ENCODE measurements around the gene NPHP4. TPM values are rescaled to one million over a fixed set of nuclear protein-coding genes. Genes with fewer than 3 reads are reported as not detected.

NPHP4 gene
- total and polyA plus RNA-seq, 5 donors = 2.8 to 6.0 (median 5.1) TPM

GRCh38 chr1:6033986-6034749 is 41.9 kb upstream of the NPHP4 start:
- DNase-seq (peak in 2 of 3 donors; percentile 72 to 74), ATAC-seq (peak; percentile 55 to 70)
- H3K27ac ChIP-seq (ENCODE audit: low read length) = no peak overlapping the region
- intact Hi-C loops (cut with DNase I) = no loop called here
- no peaks in the 10 kb centered on the region for H3K27me3 ChIP-seq (ENCODE audit: control insufficient read depth, insufficient read depth)
- H3K4me3 ChIP-seq (ENCODE audit: low read length) = no peak overlapping the region
- no peaks in the 10 kb centered on the region for H3K9me3 ChIP-seq (ENCODE audit: control insufficient read depth, low read length)
- no peaks in the 10 kb centered on the region for H3K4me1 ChIP-seq (ENCODE audit: control insufficient read depth, insufficient read depth, low read length)
- WGBS = 27% methylated on average over 21 of the region's 21 CpGs

- WGBS = 94% methylated on average over 8 of the region's 8 CpGs
Measured at GRCh38 chr1:6033124-6033523, 40.9 kb upstream of the NPHP4 start.

GRCh38 chr1:6030547-6031261 is 38.5 kb upstream of the NPHP4 start:
- intact Hi-C loops (cut with DNase I) = no loop called here
- Histone ChIP-seq H3K27me3 (ENCODE audit: control insufficient read depth, insufficient read depth) (no peaks in the 10 kb centered on the region), H3K9me3 (ENCODE audit: control insufficient read depth, low read length) (no peaks in the 10 kb centered on the region), H3K4me1 (ENCODE audit: control insufficient read depth, insufficient read depth, low read length) (no peaks in the 10 kb centered on the region), H3K27ac (ENCODE audit: low read length) (no peak overlapping the region), H3K4me3 (ENCODE audit: low read length) (no peak overlapping the region)
- DNase-seq = peak in 1 of 3 donors; percentile 1
- ATAC-seq = no peak
- 90% methylated on average over 2 of the region's 2 CpGs for WGBS

More at GRCh38 chr1:6033124-6033523, 40.9 kb upstream of the NPHP4 start:
- intact Hi-C loops (cut with DNase I) = no loop called here
- Histone ChIP-seq H3K27me3 (ENCODE audit: control insufficient read depth, insufficient read depth) (no peaks in the 10 kb centered on the region), H3K4me1 (ENCODE audit: control insufficient read depth, insufficient read depth, low read length) (no peaks in the 10 kb centered on the region), H3K9me3 (ENCODE audit: control insufficient read depth, low read length) (no peaks in the 10 kb centered on the region), H3K27ac (ENCODE audit: low read length) (no peak overlapping the region), H3K4me3 (ENCODE audit: low read length) (no peak overlapping the region)
- ATAC-seq = no peak
- peak in 1 of 3 donors; percentile 17 for DNase-seq

GRCh38 chr1:6030132-6030531 is 37.9 kb upstream of the NPHP4 start:
- peak in 1 of 3 donors; percentile 13 for DNase-seq
- no peak for ATAC-seq
- H3K9me3 ChIP-seq (ENCODE audit: control insufficient read depth, low read length) = no peaks in the 10 kb centered on the region
- H3K27ac ChIP-seq (ENCODE audit: low read length) = no peak overlapping the region
- no peak overlapping the region for H3K4me3 ChIP-seq (ENCODE audit: low read length)
- H3K4me1 ChIP-seq (ENCODE audit: control insufficient read depth, insufficient read depth, low read length) = no peaks in the 10 kb centered on the region
- no peaks in the 10 kb centered on the region for H3K27me3 ChIP-seq (ENCODE audit: control insufficient read depth, insufficient read depth)
- intact Hi-C loops (cut with DNase I) = no loop called here
- 86% methylated on average over 7 of the region's 7 CpGs for WGBS

- no peaks in the 10 kb centered on the region for H3K4me1 ChIP-seq (ENCODE audit: control insufficient read depth, insufficient read depth, low read length)
- no peaks in the 10 kb centered on the region for H3K27me3 ChIP-seq (ENCODE audit: control insufficient read depth, insufficient read depth)
- ATAC-seq (no peak), DNase-seq (peak in 1 of 3 donors; percentile 21)
- H3K27ac ChIP-seq (ENCODE audit: low read length) = no peak overlapping the region
- 95% methylated on average over 5 of the region's 5 CpGs for WGBS
- H3K4me3 ChIP-seq (ENCODE audit: low read length) = no peak overlapping the region
- intact Hi-C loops (cut with DNase I) = no loop called here
- no peaks in the 10 kb centered on the region for H3K9me3 ChIP-seq (ENCODE audit: control insufficient read depth, low read length)
Measured at GRCh38 chr1:6029351-6029750, 37.1 kb upstream of the NPHP4 start.

GRCh38 chr1:6028042-6028850 is 36.0 kb upstream of the NPHP4 start:
- H3K4me3 ChIP-seq (ENCODE audit: low read length) = no peak overlapping the region
- peak in 2 of 3 donors; percentile 55 to 69 for DNase-seq
- WGBS = 76% methylated on average over 19 of the region's 19 CpGs

GRCh38 chr1:6027591-6027990 is 35.4 kb upstream of the NPHP4 start:
- Histone ChIP-seq H3K9me3 (ENCODE audit: control insufficient read depth, low read length) (no peaks in the 10 kb centered on the region), H3K27ac (ENCODE audit: low read length) (no peak overlapping the region), H3K4me1 (ENCODE audit: control insufficient read depth, insufficient read depth, low read length) (no peaks in the 10 kb centered on the region), H3K27me3 (ENCODE audit: control insufficient read depth, insufficient read depth) (no peaks in the 10 kb centered on the region), H3K4me3 (ENCODE audit: low read length) (no peak overlapping the region)
- intact Hi-C loops (cut with DNase I) = no loop called here
- ATAC-seq (no peak), DNase-seq (no peak)
- WGBS = 70% methylated on average over 10 of the region's 10 CpGs

More at GRCh38 chr1:6028042-6028850, 36.0 kb upstream of the NPHP4 start:
- H3K27me3 ChIP-seq (ENCODE audit: control insufficient read depth, insufficient read depth) = no peaks in the 10 kb centered on the region
- ATAC-seq = peak; percentile 55 to 59
- no peaks in the 10 kb centered on the region for H3K4me1 ChIP-seq (ENCODE audit: control insufficient read depth, insufficient read depth, low read length)
- intact Hi-C loops (cut with DNase I) = no loop called here
- no peaks in the 10 kb centered on the region for H3K9me3 ChIP-seq (ENCODE audit: control insufficient read depth, low read length)
- no peak overlapping the region for H3K27ac ChIP-seq (ENCODE audit: low read length)

GRCh38 chr1:6026095-6026809 is 34.0 kb upstream of the NPHP4 start:
- no peak overlapping the region for H3K27ac ChIP-seq (ENCODE audit: low read length)
- 31% methylated on average over 34 of the region's 34 CpGs for WGBS
- no peak overlapping the region for H3K4me3 ChIP-seq (ENCODE audit: low read length)

GRCh38 chr1:6025269-6026094 is 33.3 kb upstream of the NPHP4 start:
- intact Hi-C loops (cut with DNase I) = no loop called here
- ATAC-seq (peak in 1 of 2 donors; percentile 22), DNase-seq (peak in 2 of 3 donors; percentile 33 to 34)
- H3K9me3 ChIP-seq (ENCODE audit: control insufficient read depth, low read length) = no peaks in the 10 kb centered on the region
- H3K4me1 ChIP-seq (ENCODE audit: control insufficient read depth, insufficient read depth, low read length) = no peaks in the 10 kb centered on the region
- WGBS = 48% methylated on average over 29 of the region's 29 CpGs
- no peaks in the 10 kb centered on the region for H3K27me3 ChIP-seq (ENCODE audit: control insufficient read depth, insufficient read depth)
- H3K27ac ChIP-seq (ENCODE audit: low read length) = no peak overlapping the region
- H3K4me3 ChIP-seq (ENCODE audit: low read length) = no peak overlapping the region

More at GRCh38 chr1:6026095-6026809, 34.0 kb upstream of the NPHP4 start:
- intact Hi-C loops (cut with DNase I) = no loop called here
- DNase-seq (peak; percentile 70 to 92 (median 90)), ATAC-seq (peak; percentile 73 to 85)
- H3K9me3 ChIP-seq (ENCODE audit: control insufficient read depth, low read length) = no peaks in the 10 kb centered on the region
- H3K4me1 ChIP-seq (ENCODE audit: control insufficient read depth, insufficient read depth, low read length) = no peaks in the 10 kb centered on the region
- no peaks in the 10 kb centered on the region for H3K27me3 ChIP-seq (ENCODE audit: control insufficient read depth, insufficient read depth)

GRCh38 chr1:6024376-6024775 is 32.2 kb upstream of the NPHP4 start:
- Histone ChIP-seq H3K4me3 (ENCODE audit: low read length) (no peak overlapping the region), H3K27ac (ENCODE audit: low read length) (no peak overlapping the region), H3K27me3 (ENCODE audit: control insufficient read depth, insufficient read depth) (no peaks in the 10 kb centered on the region), H3K9me3 (ENCODE audit: control insufficient read depth, low read length) (no peaks in the 10 kb centered on the region), H3K4me1 (ENCODE audit: control insufficient read depth, insufficient read depth, low read length) (no peaks in the 10 kb centered on the region)
- 83% methylated on average over 6 of the region's 6 CpGs for WGBS
- intact Hi-C loops (cut with DNase I) = no loop called here
- ATAC-seq (no peak), DNase-seq (no peak)
